ENCODE results near the gene NATD1. TPM values are rescaled to one million over a fixed set of nuclear protein-coding genes. Genes with fewer than 3 reads are reported as not detected.
"Not testable (repeated sequence)": the region's sequence is repeated elsewhere in the genome, so short reads cannot be mapped to it uniquely, and the experiment has no call there.

The NATD1 gene
- polyA plus RNA-seq, 2 of the 4 experiments (the other 2 are of a cell fraction), result 1.1 to 1.6 TPM

GRCh38 chr17:21228845-21229244 is 24.4 kb downstream of the NATD1 start:
- ChIA-PET POLR2A (interaction anchor here (0.7 to 1.2 kb wide), 2 partner anchors 185 to 213 kb away, joined by 3 read pairs; no protein-coding TSS in a partner anchor), CTCF (interaction anchor here (0.6 to 1.9 kb wide), 4 partner anchors 11 to 185 kb away, joined by 3 to 7 read pairs (median 3); no protein-coding TSS in a partner anchor)
- Histone ChIP-seq H3K4me1 (no peaks in the 10 kb centered on the region), H3K9me3 (no peaks in the 10 kb centered on the region), H3K4me3 (no peak overlapping the region), H3K4me2 (no peak overlapping the region), H3K27ac (no peak overlapping the region)
- WGBS (ENCODE audit: missing lambda C conversion rate), result 89% methylated on average over 2 of the region's 2 CpGs
- ATAC-seq (peak; percentile 9 to 36; a peak in 4 of 6 replicates), FAIRE-seq (no peak), DNase-seq (ENCODE audit: low read depth in 1 of 2, low spot score in 1 of 2) (no peak)
- TF ChIP-seq REST (IDR thresholded peaks at IDR 0.05) (no peak), KDM1A (IDR thresholded peaks at IDR 0.05; ENCODE audit: low read depth) (no peak), GATA3 (IDR thresholded peaks at IDR 0.05; ENCODE audit: borderline replicate concordance) (no peak), EP300 (IDR thresholded peaks at IDR 0.05) (no peak), ZSCAN20 (CRISPR knock-in tag; IDR thresholded peaks at IDR 0.05) (no peak), HOXB13 (CRISPR knock-in tag; IDR thresholded peaks at IDR 0.05; ENCODE audit: low read depth) (no peak), ELK1 (IDR thresholded peaks at IDR 0.05; ENCODE audit: low read depth, low read length) (no peak), BCL3 (IDR thresholded peaks at IDR 0.05) (no peak)

GRCh38 chr17:21228111-21228510 is 25.1 kb downstream of the NATD1 start:
- Histone ChIP-seq H3K4me1 (no peaks in the 10 kb centered on the region), H3K4me3 (no peak overlapping the region), H3K27ac (no peak overlapping the region), H3K9me3 (no peaks in the 10 kb centered on the region), H3K4me2 (no peak overlapping the region)
- POLR2A ChIA-PET, result interaction anchor here (0.7 kb wide), 1 partner anchor 214 kb away, joined by 3 read pairs; no protein-coding TSS in a partner anchor
- WGBS (ENCODE audit: missing lambda C conversion rate), result 86% methylated on average over 4 of the region's 4 CpGs
- TF ChIP-seq ZSCAN20 (CRISPR knock-in tag; IDR thresholded peaks at IDR 0.05) (no peak), JUNB (IDR thresholded peaks at IDR 0.05) (no peak), FOXS1 (CRISPR knock-in tag; IDR thresholded peaks at IDR 0.05) (no peak), ZC3H11A (IDR thresholded peaks at IDR 0.05) (no peak)
- FAIRE-seq (no peak), ATAC-seq (peak in 1 of 2 experiments; percentile 55; a peak in 3 of 6 replicates), DNase-seq (ENCODE audit: low read depth in 1 of 2, low spot score in 1 of 2) (no peak)
- CTCF ChIA-PET, result interaction anchor here (0.7 kb wide), 1 partner anchor 27 kb away, joined by 3 read pairs; no protein-coding TSS in a partner anchor

- DNase-seq (ENCODE audit: low read depth in 1 of 2, low spot score in 1 of 2); H3K9me3 ChIP-seq; CTCF ChIA-PET; H3K4me2 ChIP-seq; H3K4me1 ChIP-seq; POLR2A ChIA-PET; H3K27ac ChIP-seq; H3K4me3 ChIP-seq; FAIRE-seq; ATAC-seq: not testable (repeated sequence)
- WGBS (ENCODE audit: missing lambda C conversion rate), result 93% methylated on average over 11 of the region's 11 CpGs
These were observed 25.9 kb downstream of the NATD1 start for GRCh38 chr17:21227277-21227676.

GRCh38 chr17:21223086-21223485 is 30.1 kb downstream of the NATD1 start:
- ATAC-seq (no peak), DNase-seq (ENCODE audit: low read depth in 1 of 2, low spot score in 1 of 2) (no peak), FAIRE-seq (no peak)
- POLR2A ChIA-PET, result no interaction called here
- Histone ChIP-seq H3K4me1 (0 out of 3 replicates have a peak, but pooled peaks cover under 1% of the 10 kb centered on the region), H3K4me3 (no peak overlapping the region), H3K27ac (no peak overlapping the region), H3K9me3 (0 out of 3 replicates have a peak, but pooled peaks cover 6% of the 10 kb centered on the region), H3K4me2 (no peak overlapping the region)
- TF ChIP-seq USF2 (IDR thresholded peaks at IDR 0.05), result no peak
- 95% methylated on average over 6 of the region's 6 CpGs for WGBS (ENCODE audit: missing lambda C conversion rate)
- CTCF ChIA-PET, result no interaction called here

Measured in A549 (cell line).